Mesenchymal stem cell (in vitro differentiated cells and primary cell): ENCODE measurements around the gene AGAP1.

Experiments used
- DNase-seq: peaks from one replicate; pipeline ENCODE4 v3.0.0-alpha.2; 2013
- H2AFZ ChIP-seq: one replicate; pipeline ENCODE4 v1.6.1; 2013; ENCODE audit warnings: low read depth, mild to moderate bottlenecking, control low read depth, inconsistent platforms, low read length, moderate library complexity
- H2AK5ac ChIP-seq: 2 replicates; pipeline ENCODE4 v1.6.1; 2013; ENCODE audit warnings: low read length, moderate library complexity, mild to moderate bottlenecking, inconsistent platforms; ENCODE audit not compliant: severe bottlenecking
- H2BK120ac ChIP-seq: one replicate; pipeline ENCODE4 v1.6.1; 2013; ENCODE audit warnings: low read depth, mild to moderate bottlenecking, inconsistent platforms, low read length, moderate library complexity
- H2BK12ac ChIP-seq, 2 experiments: one replicate each; pipeline ENCODE4 v1.6.1; 2013; ENCODE audit warnings: inconsistent platforms in 2 of 2, low read length in 2 of 2, mild to moderate bottlenecking in 2 of 2, moderate library complexity in 2 of 2, control low read depth in 1 of 2
- H2BK15ac ChIP-seq: one replicate; pipeline ENCODE4 v1.6.1; 2013; ENCODE audit warnings: mild to moderate bottlenecking, low read depth, inconsistent platforms; ENCODE audit not compliant: poor library complexity, severe bottlenecking
- H2BK5ac ChIP-seq: 2 replicates; pipeline ENCODE4 v1.6.1; 2013; ENCODE audit warnings: low read depth, mild to moderate bottlenecking, low read length, control low read depth, inconsistent platforms; ENCODE audit not compliant: poor library complexity, severe bottlenecking
- H3K14ac ChIP-seq, 2 experiments: one replicate each; pipeline ENCODE4 v1.6.1; 2013; ENCODE audit warnings: inconsistent platforms in 2 of 2, low read length in 2 of 2, control low read depth in 1 of 2, mild to moderate bottlenecking in 1 of 2, moderate library complexity in 1 of 2
- H3K18ac ChIP-seq, 2 experiments: one replicate each; pipeline ENCODE4 v1.6.1; 2013; ENCODE audit warnings: inconsistent platforms in 2 of 2, low read length in 2 of 2, control low read depth in 1 of 2, low read depth in 1 of 2, mild to moderate bottlenecking in 1 of 2
- H3K23ac ChIP-seq, 2 experiments: one replicate each; pipeline ENCODE4 v1.6.1; 2013; ENCODE audit warnings: inconsistent platforms in 2 of 2, low read length in 2 of 2, mild to moderate bottlenecking in 2 of 2, moderate library complexity in 2 of 2, control low read depth in 1 of 2
- H3K27ac ChIP-seq: 2 replicates; pipeline ENCODE4 v1.5.1; 2013; ENCODE audit warnings: mild to moderate bottlenecking, moderate library complexity, low read length, control low read depth, inconsistent platforms; ENCODE audit not compliant: poor library complexity, severe bottlenecking
- H3K27me3 ChIP-seq, 2 experiments: 2 replicates each; pipeline versions ENCODE4 v1.6.1 to v1.7.0; 2013; ENCODE audit warnings: low read length in 2 of 2, mild to moderate bottlenecking in 2 of 2, moderate library complexity in 2 of 2, control low read depth in 1 of 2, inconsistent platforms in 1 of 2; ENCODE audit not compliant: control insufficient read depth in 1 of 2, insufficient read depth in 1 of 2
- H3K36me3 ChIP-seq, 2 experiments: 2 replicates each; pipeline versions ENCODE4 v1.6.1 to v1.7.0; 2013; ENCODE audit warnings: low read length in 2 of 2, control low read depth in 1 of 2, inconsistent platforms in 1 of 2, low read depth in 1 of 2, mild to moderate bottlenecking in 1 of 2; ENCODE audit not compliant: insufficient read depth in 2 of 2, control insufficient read depth in 1 of 2
- H3K4ac ChIP-seq, 2 experiments: one replicate each; pipeline ENCODE4 v1.6.1; 2013; ENCODE audit warnings: inconsistent platforms in 2 of 2, low read length in 2 of 2, mild to moderate bottlenecking in 2 of 2, moderate library complexity in 2 of 2, control low read depth in 1 of 2, low read depth in 1 of 2
- H3K4me1 ChIP-seq: 2 replicates; pipeline ENCODE4 v1.6.1; 2013; ENCODE audit warnings: low read depth, low read length, control low read depth; ENCODE audit not compliant: control insufficient read depth, insufficient read depth
- H3K4me2 ChIP-seq: 2 replicates; pipeline ENCODE4 v1.6.1; 2013; ENCODE audit warnings: low read length, mild to moderate bottlenecking, inconsistent platforms; ENCODE audit not compliant: poor library complexity, severe bottlenecking
- H3K4me3 ChIP-seq, 2 experiments: 2 replicates each; pipeline versions ENCODE4 v1.5.1 to v1.7.0; 2013; ENCODE audit warnings: low read length in 2 of 2, mild to moderate bottlenecking in 2 of 2, control low read depth in 1 of 2, low read depth in 1 of 2; ENCODE audit not compliant: insufficient read depth in 1 of 2
- H3K79me1 ChIP-seq: replicated peaks from 2 replicates; pipeline ENCODE4 v1.6.1; 2013; ENCODE audit warnings: mild to moderate bottlenecking, control low read depth, low read length, inconsistent platforms; ENCODE audit not compliant: poor library complexity, severe bottlenecking
- H3K9ac ChIP-seq: 2 replicates; pipeline ENCODE4 v1.7.0; 2013; ENCODE audit warnings: mild to moderate bottlenecking, low read length, moderate library complexity
- H3K9me3 ChIP-seq: 2 replicates; pipeline ENCODE4 v1.7.0; 2013; ENCODE audit warnings: mild to moderate bottlenecking, low read length; ENCODE audit not compliant: control insufficient read depth
- H4K8ac ChIP-seq: one replicate; pipeline ENCODE4 v1.6.1; 2013; ENCODE audit warnings: inconsistent platforms, mild to moderate bottlenecking, low read length, moderate library complexity
- H4K91ac ChIP-seq: one replicate; pipeline ENCODE4 v1.6.1; 2013; ENCODE audit warnings: mild to moderate bottlenecking, low read length, inconsistent platforms
- WGBS: methylation state at CpG from one replicate; pipeline ENCODE4 v1.1.7; 2013; ENCODE audit warnings: mixed read lengths; 5-methylcytosine and 5-hydroxymethylcytosine counted together

The AGAP1 gene

GRCh38 chr2:235607546-235608199 lies 113.8 kb downstream of the AGAP1 start:
- no peak overlapping the region for H3K18ac ChIP-seq
- H3K14ac ChIP-seq, result no peak overlapping the region
- no peak overlapping the region for H2BK12ac ChIP-seq
- H2BK120ac ChIP-seq, result no peak overlapping the region
- no peak overlapping the region for H2AK5ac ChIP-seq
- no peak overlapping the region for H3K4me2 ChIP-seq
- H3K36me3 ChIP-seq, result no peaks in the 10 kb centered on the region
- H3K79me1 ChIP-seq, result peaks cover 56% of the 10 kb centered on the region
- H3K27ac ChIP-seq, result no peak overlapping the region
- no peak overlapping the region for H4K91ac ChIP-seq
- H2BK5ac ChIP-seq, result no peak overlapping the region
- DNase-seq, result no peak
- peak overlapping the region; percentile 15 for H2BK15ac ChIP-seq
- WGBS, result 97% methylated on average over 15 of the region's 18 CpGs
- peaks cover 7% of the 10 kb centered on the region for H3K4me1 ChIP-seq
- no peaks in the 10 kb centered on the region for H3K9me3 ChIP-seq
- no peaks in the 10 kb centered on the region for H3K27me3 ChIP-seq
- H2AFZ ChIP-seq, result no peak overlapping the region
- no peak overlapping the region for H3K23ac ChIP-seq
- H3K9ac ChIP-seq, result peak overlapping the region; percentile 40
- H3K4ac ChIP-seq, result no peak overlapping the region
- no peak overlapping the region for H3K4me3 ChIP-seq
- H4K8ac ChIP-seq, result no peak overlapping the region

- H3K9me3 ChIP-seq, result no peaks in the 10 kb centered on the region
- peak overlapping the region in 1 of 2 experiments; percentile 30 for H3K4me3 ChIP-seq
- H3K4me2 ChIP-seq, result no peak overlapping the region
- H3K9ac ChIP-seq, result peak overlapping the region; percentile 40
- WGBS, result 94% methylated on average over 9 of the region's 14 CpGs
- no peak overlapping the region for H3K23ac ChIP-seq
- no peak overlapping the region for H4K8ac ChIP-seq
- no peak overlapping the region for H3K18ac ChIP-seq
- H3K79me1 ChIP-seq, result peaks cover 56% of the 10 kb centered on the region
- H4K91ac ChIP-seq, result no peak overlapping the region
- H3K27me3 ChIP-seq, result no peaks in the 10 kb centered on the region
- H3K36me3 ChIP-seq, result no peaks in the 10 kb centered on the region
- no peak overlapping the region for H3K4ac ChIP-seq
- no peak overlapping the region for H3K27ac ChIP-seq
- H2BK120ac ChIP-seq, result no peak overlapping the region
- H3K14ac ChIP-seq, result no peak overlapping the region
- DNase-seq, result no peak
- no peak overlapping the region for H2BK15ac ChIP-seq
- H2BK12ac ChIP-seq, result peak overlapping the region in 1 of 2 experiments; percentile 40
- no peak overlapping the region for H2BK5ac ChIP-seq
- no peak overlapping the region for H2AK5ac ChIP-seq
- no peak overlapping the region for H2AFZ ChIP-seq
- peaks cover 7% of the 10 kb centered on the region for H3K4me1 ChIP-seq
These were observed 114.5 kb downstream of the AGAP1 start for GRCh38 chr2:235608200-235608887.

DNA sequence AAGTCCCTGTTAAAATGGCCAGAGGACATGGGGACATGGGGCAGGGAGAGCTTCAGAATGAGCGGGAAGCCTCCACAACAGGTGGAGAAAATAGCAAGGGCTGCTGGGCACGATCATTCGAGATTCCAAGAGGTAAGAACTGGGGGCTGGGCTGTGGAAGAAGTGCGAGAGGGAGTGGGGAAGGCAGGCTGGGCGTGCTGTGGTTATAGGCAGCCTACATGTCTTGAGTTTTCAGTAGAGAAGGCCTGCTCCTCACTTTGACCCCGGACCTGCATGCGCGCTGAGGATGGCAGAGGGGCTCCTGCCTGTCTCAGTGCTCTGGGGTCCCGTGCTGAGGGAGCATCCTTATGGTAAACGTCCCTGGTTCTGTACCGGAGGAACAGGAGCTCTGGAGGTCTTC lies 115.5 kb downstream of the AGAP1 start:
- Histone ChIP-seq H3K27ac (no peak overlapping the region), H2BK5ac (no peak overlapping the region)
- WGBS, result 93% methylated on average over 11 of the region's 11 CpGs

DNA sequence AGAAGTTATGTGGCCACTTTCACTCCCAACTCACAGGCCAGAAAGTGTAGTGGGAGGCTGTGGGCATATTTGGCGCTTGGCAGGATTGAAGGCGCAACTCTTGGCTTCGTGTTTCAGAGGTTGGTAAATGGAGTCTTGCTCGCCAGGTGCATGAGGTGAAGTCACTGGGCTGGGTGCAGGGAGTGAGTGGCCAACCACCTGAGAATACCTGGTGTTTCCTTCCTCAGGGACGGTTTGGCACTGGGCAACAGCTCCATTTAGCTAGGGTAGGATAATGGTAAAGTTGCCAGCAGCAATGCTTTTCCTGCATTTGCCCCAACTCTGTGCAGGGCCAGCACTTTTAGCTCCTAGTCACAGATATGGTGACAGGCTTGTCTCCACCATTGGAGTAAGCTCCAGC lies 115.9 kb downstream of the AGAP1 start:
- DNase-seq, result no peak

More for the DNA sequence above, 115.5 kb downstream of the AGAP1 start:
- Histone ChIP-seq H3K9ac (no peak overlapping the region), H3K14ac (no peak overlapping the region), H3K4ac (no peak overlapping the region), H4K8ac (no peak overlapping the region), H3K18ac (no peak overlapping the region), H3K4me2 (no peak overlapping the region), H3K4me3 (no peak overlapping the region), H2AFZ (no peak overlapping the region), H2AK5ac (no peak overlapping the region), H3K23ac (no peak overlapping the region), H3K27me3 (no peaks in the 10 kb centered on the region), H2BK15ac (no peak overlapping the region), H3K79me1 (peaks cover 57% of the 10 kb centered on the region), H2BK12ac (no peak overlapping the region), H4K91ac (no peak overlapping the region), H3K9me3 (no peaks in the 10 kb centered on the region), H3K4me1 (peaks cover 12% of the 10 kb centered on the region), H2BK120ac (no peak overlapping the region), H3K36me3 (no peaks in the 10 kb centered on the region)
- no peak for DNase-seq

More for the DNA sequence above, 115.9 kb downstream of the AGAP1 start:
- Histone ChIP-seq H4K8ac (peak overlapping the region; percentile 39), H3K18ac (no peak overlapping the region), H3K14ac (no peak overlapping the region), H3K4ac (no peak overlapping the region), H2BK5ac (no peak overlapping the region), H2AFZ (no peak overlapping the region), H3K4me2 (no peak overlapping the region), H3K27me3 (no peaks in the 10 kb centered on the region), H2AK5ac (no peak overlapping the region), H3K27ac (no peak overlapping the region), H3K9ac (no peak overlapping the region), H3K79me1 (peaks cover 58% of the 10 kb centered on the region), H3K36me3 (no peaks in the 10 kb centered on the region), H2BK12ac (no peak overlapping the region), H3K4me1 (peaks cover 14% of the 10 kb centered on the region), H2BK15ac (no peak overlapping the region), H2BK120ac (no peak overlapping the region), H3K9me3 (no peaks in the 10 kb centered on the region), H4K91ac (no peak overlapping the region), H3K23ac (no peak overlapping the region), H3K4me3 (no peak overlapping the region)
- WGBS, result 96% methylated on average over 5 of the region's 5 CpGs
